H1 (cell line): Measurements from ENCODE around the gene TXNDC11. TPM values are rescaled to one million over a fixed set of nuclear protein-coding genes. Genes with fewer than 3 reads are reported as not detected.

ENCODE experiments used
- CTCF ChIA-PET: fragments of 300-600 bp; sonication (Branson Sonifier 250); formaldehyde crosslinking; loops from one replicate; lab custom pipeline; 2021; ENCODE audit not compliant: partially characterized antibody; lab: Charles Lee
- POLR2A ChIA-PET: fragments of 300-600 bp; sonication (Branson Sonifier 250); formaldehyde crosslinking; loops from one replicate; lab custom pipeline; 2021; ENCODE audit warnings: inconsistent platforms; ENCODE audit not compliant: partially characterized antibody; lab: Charles Lee
- DNase-seq, 2 experiments: peaks; one replicate each; pipeline versions ENCODE4 v3.0.0 to v3.0.0-alpha.2; 2010 to 2022; ENCODE audit warnings: low spot score in 2 of 2, low read depth in 1 of 2, mixed read lengths in 1 of 2
- FAIRE-seq: peaks from 2 replicates; lab custom pipeline; 2011; peaks lifted over from hg19 to GRCh38; lab: Jason Lieb, UNC
- H2AFZ ChIP-seq: 2 replicates; pipeline ENCODE4 v1.8.1; 2012; ENCODE audit warnings: low read length, inconsistent platforms
- H2AK5ac ChIP-seq: 2 replicates; pipeline ENCODE4 v1.6.1; 2013; ENCODE audit warnings: low read depth, low read length
- H2BK120ac ChIP-seq: replicated peaks from 2 replicates; pipeline ENCODE3; 2013; ENCODE audit warnings: low read depth, low read length, inconsistent platforms
- H2BK12ac ChIP-seq: 2 replicates; pipeline ENCODE4 v1.6.1; 2013; ENCODE audit warnings: low read depth, low read length
- H2BK15ac ChIP-seq: 2 replicates; pipeline ENCODE4 v1.6.1; 2013; ENCODE audit warnings: low read length
- H2BK20ac ChIP-seq: 2 replicates; pipeline ENCODE4 v1.6.1; 2013; ENCODE audit warnings: low read length
- H2BK5ac ChIP-seq: 2 replicates; pipeline ENCODE4 v1.6.1; 2013; ENCODE audit warnings: low read depth, low read length
- H3K14ac ChIP-seq: 2 replicates; pipeline ENCODE4 v1.6.1; 2013; ENCODE audit warnings: inconsistent platforms; ENCODE audit not compliant: insufficient read length
- H3K18ac ChIP-seq: 2 replicates; pipeline ENCODE4 v1.6.1; 2013; ENCODE audit warnings: low read length; ENCODE audit errors: extremely low read depth
- H3K23ac ChIP-seq: 2 replicates; pipeline ENCODE4 v1.6.1; 2013; ENCODE audit warnings: inconsistent platforms; ENCODE audit not compliant: insufficient read length
- H3K23me2 ChIP-seq: 2 replicates; pipeline ENCODE4 v1.6.1; 2013; ENCODE audit warnings: low read depth, low read length
- H3K27ac ChIP-seq: 2 replicates; pipeline ENCODE4 v1.6.1; 2011; ENCODE audit warnings: low read depth, low read length, inconsistent platforms
- H3K27me3 ChIP-seq, 4 experiments: replicated peaks in 1 of 4; 1 replicate in 1 of 4; 2 replicates in 3 of 4; pipeline versions ENCODE4 v1.6.1 to v1.8.1; 2011 to 2013; ENCODE audit warnings: low read length in 3 of 4, mild to moderate bottlenecking in 3 of 4, inconsistent platforms in 2 of 4, mixed read lengths in 2 of 4, moderate library complexity in 1 of 4; ENCODE audit not compliant: control insufficient read depth in 3 of 4, insufficient read depth in 3 of 4; ENCODE audit errors: extremely low read depth in 1 of 4
- H3K36me3 ChIP-seq, 4 experiments: 2 replicates each; pipeline versions ENCODE4 v1.6.1 to v1.8.1; 2011 to 2013; ENCODE audit warnings: mild to moderate bottlenecking in 4 of 4, low read length in 3 of 4, moderate library complexity in 2 of 4, control low read depth in 1 of 4, inconsistent platforms in 1 of 4; ENCODE audit not compliant: insufficient read depth in 4 of 4, control insufficient read depth in 2 of 4
- H3K4ac ChIP-seq: replicated peaks from 2 replicates; pipeline ENCODE3; 2013; ENCODE audit warnings: low read length, low read depth, mixed read lengths, inconsistent platforms; ENCODE audit not compliant: insufficient read length
- H3K4me1 ChIP-seq, 4 experiments: replicated peaks in 1 of 4; 1 replicate in 1 of 4; 2 replicates in 3 of 4; pipeline versions ENCODE4 v1.6.1 to v1.8.1; 2011 to 2013; ENCODE audit warnings: low read length in 3 of 4, inconsistent platforms in 2 of 4, mixed read lengths in 1 of 4; ENCODE audit not compliant: insufficient read depth in 4 of 4, control insufficient read depth in 3 of 4
- H3K4me2 ChIP-seq, 2 experiments: 2 replicates each; pipeline versions ENCODE4 v1.6.1 to v1.8.1; 2011 to 2013; ENCODE audit warnings: low read depth in 2 of 2, low read length in 2 of 2, control low read depth in 1 of 2, inconsistent platforms in 1 of 2, mild to moderate bottlenecking in 1 of 2; ENCODE audit not compliant: insufficient read depth in 1 of 2
- H3K4me3 ChIP-seq, 4 experiments: fragments of 200-600, 300-600 bp in 1 of 4; sonication (generic), shearing (Covaris generic), sonication (Bioruptor Twin) in 1 of 4; 2 replicates each; pipeline versions ENCODE4 v1.5.1 to v1.8.1; 2011 to 2016; ENCODE audit warnings: low read length in 4 of 4, low read depth in 3 of 4, control low read depth in 2 of 4, inconsistent platforms in 2 of 4, mild to moderate bottlenecking in 2 of 4, mixed read lengths in 1 of 4, moderate library complexity in 1 of 4; ENCODE audit not compliant: insufficient read depth in 2 of 4; ENCODE audit errors: extremely low read depth in 1 of 4
- H3K56ac ChIP-seq: replicated peaks from 2 replicates; pipeline ENCODE3; 2013; ENCODE audit warnings: low read depth, mild to moderate bottlenecking, mixed read lengths, low read length, inconsistent platforms; ENCODE audit not compliant: insufficient read length
- H3K79me1 ChIP-seq: 2 replicates; pipeline ENCODE4 v1.6.1; 2013; ENCODE audit warnings: low read depth, low read length, control low read depth
- H3K79me2 ChIP-seq, 2 experiments: 2 replicates each; pipeline versions ENCODE4 v1.6.1 to v1.8.1; 2012 to 2013; ENCODE audit warnings: low read length in 2 of 2, mild to moderate bottlenecking in 2 of 2, inconsistent platforms in 1 of 2; ENCODE audit not compliant: insufficient read depth in 2 of 2, control insufficient read depth in 1 of 2
- H3K9ac ChIP-seq, 4 experiments: replicated peaks in 1 of 4; 1 replicate in 1 of 4; 2 replicates in 3 of 4; pipeline versions ENCODE4 v1.6.1 to v1.8.1; 2011 to 2013; ENCODE audit warnings: low read depth in 3 of 4, low read length in 3 of 4, control low read depth in 2 of 4, mild to moderate bottlenecking in 2 of 4, moderate library complexity in 2 of 4, inconsistent platforms in 1 of 4; ENCODE audit errors: extremely low read depth in 1 of 4
- H3K9me3 ChIP-seq, 2 experiments: 2 replicates each; pipeline versions ENCODE4 v1.6.1 to v1.8.1; 2012 to 2013; ENCODE audit warnings: mild to moderate bottlenecking in 2 of 2, moderate library complexity in 2 of 2, control low read depth in 1 of 2, inconsistent platforms in 1 of 2, low read depth in 1 of 2, low read length in 1 of 2, mixed read lengths in 1 of 2; ENCODE audit not compliant: insufficient read depth in 2 of 2
- H4K20me1 ChIP-seq, 2 experiments: replicated peaks in 1 of 2; 2 replicates each; pipeline versions ENCODE3 to v1.8.1; 2011 to 2013; ENCODE audit warnings: inconsistent platforms in 2 of 2, low read length in 2 of 2, mild to moderate bottlenecking in 1 of 2; ENCODE audit not compliant: insufficient read depth in 2 of 2, control insufficient read depth in 1 of 2
- H4K5ac ChIP-seq: 2 replicates; pipeline ENCODE4 v1.6.1; 2013; ENCODE audit warnings: low read length, low read depth, mixed read lengths, inconsistent platforms; ENCODE audit not compliant: insufficient read length
- H4K8ac ChIP-seq: 2 replicates; pipeline ENCODE4 v1.8.0; 2013; ENCODE audit warnings: mild to moderate bottlenecking, moderate library complexity, low read length, inconsistent platforms; ENCODE audit not compliant: insufficient read depth; ENCODE audit errors: extremely low read depth
- H4K91ac ChIP-seq: replicated peaks from 2 replicates; pipeline ENCODE3; 2013; ENCODE audit warnings: low read length, mixed read lengths, inconsistent platforms; ENCODE audit not compliant: insufficient read length
- EP300 ChIP-seq, 2 experiments: IDR thresholded peaks; 1 replicate in 1 of 2; 2 replicates in 1 of 2; pipeline ENCODE4 v1.6.1; 2011 to 2012; ENCODE audit warnings: low read depth in 2 of 2, low read length in 2 of 2, mild to moderate bottlenecking in 2 of 2, borderline replicate concordance in 1 of 2, inconsistent platforms in 1 of 2, moderate library complexity in 1 of 2
- TEAD4 ChIP-seq: IDR thresholded peaks from 2 replicates; pipeline ENCODE4 v1.6.1; 2012; ENCODE audit warnings: low read depth, low read length, inconsistent platforms, mixed read lengths
- WGBS, 2 experiments: shearing (Covaris generic) in 1 of 2; methylation state at CpG; one replicate each; pipeline versions ENCODE4 v1.1.6 to v1.1.7; 2013 to 2015; ENCODE audit warnings: low lambda C conversion rate in 2 of 2, mixed read lengths in 2 of 2, inconsistent platforms in 1 of 2, low coverage in 1 of 2, missing lambda C conversion rate in 1 of 2; ENCODE audit not compliant: insufficient replicate concordance in 2 of 2, insufficient coverage in 1 of 2, insufficient read length in 1 of 2; ENCODE audit errors: extremely low coverage in 1 of 2, missing lambda C conversion rate in 1 of 2; 5-methylcytosine and 5-hydroxymethylcytosine counted together
- polyA plus RNA-seq, 7 experiments: library from polyadenylated mRNA; depleted of rRNA in 3 of 7; stranded (reverse) in 5 of 7; unstranded in 2 of 7; fragments of >200 nt in 5 of 7; fragments of 200-250 nt in 2 of 7; gene quantifications; 1 replicate in 5 of 7; 2 replicates in 1 of 7; 4 replicates in 1 of 7; pipeline versions ENCODE4 v1.2.1 to v1.2.3, GENCODE V29; 2011 to 2013; ENCODE audit warnings: missing spikeins in 2 of 7, mixed read lengths in 2 of 7
- total RNA-seq: library from RNA; stranded (reverse); fragmentation: NEBNext Ultra II Directional; extraction: Animal tissue kit (Norgen Biotek cat#: 25700); gene quantifications from 2 replicates; pipeline ENCODE4 v1.2.1, GENCODE V29; 2021

The TXNDC11 gene
- total and polyA plus RNA-seq, 2 of the 8 experiments (the other 6 are each of a cell fraction or from before 2014, with no cell fraction given) = 13.5 to 13.8 TPM

DNA sequence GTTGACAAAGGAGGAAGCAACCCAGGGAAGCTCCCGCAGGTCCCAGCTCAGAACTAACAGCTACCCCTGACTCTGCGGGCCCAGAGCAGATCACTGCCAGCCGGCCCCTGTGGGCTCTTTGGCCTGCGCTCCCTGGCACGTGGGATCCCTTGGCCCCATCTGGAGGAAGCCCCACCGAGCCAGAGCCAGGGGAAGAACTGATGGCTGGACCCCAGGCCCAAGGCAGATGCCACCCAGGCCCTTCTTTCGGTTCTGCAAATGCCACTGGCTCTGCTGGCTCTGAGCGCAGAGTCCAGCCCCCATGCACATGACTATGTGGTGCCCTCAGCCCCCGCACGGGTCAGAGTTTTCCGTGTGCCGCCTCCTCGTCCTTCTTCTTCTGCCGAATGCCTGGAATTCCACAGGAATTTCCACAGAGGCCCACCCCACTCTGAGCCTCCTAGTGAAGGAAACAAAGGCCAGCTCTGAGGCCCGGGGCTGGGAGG is 110.2 kb downstream of the TXNDC11 start:
- Histone ChIP-seq H4K8ac (no peak overlapping the region), H3K36me3 (no peaks in the 10 kb centered on the region), H2BK15ac (no peak overlapping the region), H2BK120ac (no peak overlapping the region), H3K9ac (no peak overlapping the region), H3K27ac (no peak overlapping the region), H3K4me2 (no peak overlapping the region), H2AFZ (no peak overlapping the region), H3K56ac (no peak overlapping the region), H3K23ac (no peak overlapping the region), H3K14ac (no peak overlapping the region), H4K5ac (no peak overlapping the region), H4K20me1 (no peaks in the 10 kb centered on the region), H2AK5ac (no peak overlapping the region), H3K4ac (no peak overlapping the region), H3K4me1 (peaks cover 0 to 19% (median 14%) of the 10 kb centered on the region in 4 experiments; a peak in 6 of 7 replicates), H3K79me2 (no peaks in the 10 kb centered on the region), H3K9me3 (no peaks in the 10 kb centered on the region), H2BK5ac (peak overlapping the region; percentile 56; the same call in 1 of the 2 replicates), H3K4me3 (no peak overlapping the region), H4K91ac (no peak overlapping the region), H3K23me2 (0 out of 2 replicates have a peak, but pooled peaks cover 2% of the 10 kb centered on the region), H3K79me1 (no peaks in the 10 kb centered on the region; the same call in 1 of the 2 replicates), H3K27me3 (no peaks in the 10 kb centered on the region), H2BK12ac (peak overlapping the region; percentile 91; the same call in 1 of the 2 replicates), H2BK20ac (no peak overlapping the region; the same call in 1 of the 2 replicates), H3K18ac (peak overlapping the region; percentile 26; the same call in 1 of the 2 replicates)
- POLR2A ChIA-PET = interaction anchor here (1.0 to 2.2 kb wide), 3 partner anchors 9 to 33 kb away, joined by 3 to 6 read pairs (median 3); no protein-coding TSS in a partner anchor
- 0 out of 2 replicates have a peak, but pooled peaks have one; percentile 47 for TF ChIP-seq TEAD4
- no peak for TF ChIP-seq EP300 (IDR thresholded peaks at IDR 0.05; ENCODE audit: borderline replicate concordance in 1 of 2, low read depth in 2 of 2, low read length in 2 of 2)
- 94% methylated on average over 14 of the region's 15 CpGs; no CpG with 5 or more reads in 1 of the 2 experiments for WGBS, 2 experiments
- CTCF ChIA-PET = interaction anchor here (0.6 to 2.0 kb wide), 4 partner anchors 9 to 237 kb away, joined by 3 to 7 read pairs (median 5); no protein-coding TSS in a partner anchor
- DNase-seq = no peak
- FAIRE-seq = no peak
